Kidney epithelial cell (primary cell): ENCODE measurements around the gene ESPNL. TPM values are rescaled to one million over a fixed set of nuclear protein-coding genes. Genes with fewer than 3 reads are reported as not detected.

Experiments
- DNase-seq: peaks from one replicate; pipeline ENCODE4 v3.0.0-alpha.2; 2010; ENCODE audit warnings: low read depth
- H3K27me3 ChIP-seq: 2 replicates; pipeline ENCODE4 v1.6.0; 2011; ENCODE audit warnings: low read length; ENCODE audit not compliant: control insufficient read depth, insufficient read depth
- H3K36me3 ChIP-seq: 2 replicates; pipeline ENCODE4 v1.5.1; 2011; ENCODE audit warnings: low read length; ENCODE audit not compliant: control insufficient read depth, insufficient read depth
- H3K4me3 ChIP-seq: 2 replicates; pipeline ENCODE4 v1.5.1; 2011; ENCODE audit warnings: low read depth, mild to moderate bottlenecking, control low read depth, low read length
- CTCF ChIP-seq: IDR thresholded peaks from 2 replicates; pipeline ENCODE4 v1.5.1; 2011; ENCODE audit warnings: mild to moderate bottlenecking, moderate library complexity, low read length, control low read depth, inconsistent platforms; ENCODE audit not compliant: insufficient read depth, poor library complexity, severe bottlenecking
- total RNA-seq: library from RNA; depleted of rRNA; stranded (reverse); fragments of >200 nt; gene quantifications from 2 replicates; pipeline ENCODE4 v1.2.3, GENCODE V29; 2015

ESPNL gene
- total RNA-seq, 1 donor from 2014 or later = 3.8 TPM

DNA sequence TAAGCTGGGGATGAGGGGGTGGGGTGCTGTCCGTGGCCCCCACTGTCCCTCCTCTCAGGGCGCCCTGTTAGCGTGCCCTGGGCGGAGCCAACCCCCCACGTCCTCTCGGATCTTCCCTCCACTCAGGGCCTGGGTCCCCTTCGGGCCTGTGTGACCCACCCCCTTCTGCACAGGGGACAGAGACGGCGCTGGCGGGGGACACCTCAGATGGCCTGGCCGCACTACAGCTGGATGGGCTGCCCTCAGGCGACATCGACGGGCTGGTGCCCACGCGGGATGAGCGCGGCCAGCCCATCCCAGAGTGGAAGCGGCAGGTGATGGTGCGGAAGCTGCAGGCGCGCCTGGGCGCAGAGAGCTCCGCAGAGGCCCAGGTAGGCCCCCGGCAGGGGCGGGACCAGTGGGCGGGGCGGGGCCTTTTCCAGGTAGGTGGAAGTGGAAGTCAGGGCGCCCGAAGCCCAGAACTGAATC lies 28.4 kb downstream of the ESPNL start:
- no peaks in the 10 kb centered on the region for H3K27me3 ChIP-seq

DNA sequence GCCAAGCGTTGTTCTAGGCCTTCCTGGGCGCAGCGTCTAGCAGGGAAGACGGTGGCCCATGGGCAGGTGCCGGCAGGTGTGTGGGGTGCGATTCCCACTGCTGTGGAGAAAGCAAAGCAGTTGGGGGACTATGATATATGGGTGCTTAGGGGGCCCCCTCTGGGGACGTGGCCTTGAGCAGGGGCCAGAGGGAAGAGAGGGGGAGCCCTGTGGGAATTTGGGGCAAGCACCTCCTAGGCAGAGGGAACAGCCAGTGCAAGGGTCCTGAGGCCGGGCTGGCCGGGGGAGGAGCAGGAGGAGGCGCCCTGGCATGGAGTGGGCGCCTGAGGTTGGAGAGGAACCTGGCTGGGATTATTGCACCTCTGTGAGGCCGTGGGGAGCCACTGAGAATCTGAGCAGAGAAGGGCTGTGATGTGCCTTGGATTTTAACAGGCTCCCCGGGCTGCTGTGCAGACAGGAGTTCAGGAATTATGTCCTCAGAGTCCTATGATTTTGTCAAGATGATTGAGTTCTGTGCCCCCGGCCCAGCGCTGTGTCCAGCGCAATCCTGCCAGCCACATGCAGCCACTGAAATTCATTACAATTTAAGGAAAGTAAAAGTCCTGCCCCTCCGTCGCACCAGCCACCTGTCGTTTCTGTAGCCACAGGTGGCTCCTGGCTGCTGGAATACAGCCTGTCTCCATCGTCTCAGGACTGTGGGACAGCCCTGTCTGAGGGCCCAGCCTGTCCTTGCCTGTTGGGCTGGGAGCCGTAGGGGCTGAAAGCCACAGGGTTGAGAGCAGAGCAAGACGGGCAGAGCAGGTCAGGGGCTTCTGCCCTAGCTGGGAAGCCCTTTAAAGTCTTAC lies 29.2 kb downstream of the ESPNL start:
- Histone ChIP-seq H3K4me3 (no peak overlapping the region), H3K27me3 (no peaks in the 10 kb centered on the region), H3K36me3 (no peaks in the 10 kb centered on the region)
- no peak for DNase-seq
- TF ChIP-seq CTCF = no peak

More for the DNA sequence above, 28.4 kb downstream of the ESPNL start:
- Histone ChIP-seq H3K36me3 (no peaks in the 10 kb centered on the region), H3K4me3 (no peak overlapping the region)
- no peak for DNase-seq
- no peak for TF ChIP-seq CTCF

- H3K36me3 ChIP-seq = no peaks in the 10 kb centered on the region
- no peak for TF ChIP-seq CTCF
- no peak for DNase-seq
- no peaks in the 10 kb centered on the region for H3K27me3 ChIP-seq
- no peak overlapping the region for H3K4me3 ChIP-seq
Observed at GRCh38 chr2:238130111-238130695, 30.1 kb downstream of the ESPNL start.

DNA sequence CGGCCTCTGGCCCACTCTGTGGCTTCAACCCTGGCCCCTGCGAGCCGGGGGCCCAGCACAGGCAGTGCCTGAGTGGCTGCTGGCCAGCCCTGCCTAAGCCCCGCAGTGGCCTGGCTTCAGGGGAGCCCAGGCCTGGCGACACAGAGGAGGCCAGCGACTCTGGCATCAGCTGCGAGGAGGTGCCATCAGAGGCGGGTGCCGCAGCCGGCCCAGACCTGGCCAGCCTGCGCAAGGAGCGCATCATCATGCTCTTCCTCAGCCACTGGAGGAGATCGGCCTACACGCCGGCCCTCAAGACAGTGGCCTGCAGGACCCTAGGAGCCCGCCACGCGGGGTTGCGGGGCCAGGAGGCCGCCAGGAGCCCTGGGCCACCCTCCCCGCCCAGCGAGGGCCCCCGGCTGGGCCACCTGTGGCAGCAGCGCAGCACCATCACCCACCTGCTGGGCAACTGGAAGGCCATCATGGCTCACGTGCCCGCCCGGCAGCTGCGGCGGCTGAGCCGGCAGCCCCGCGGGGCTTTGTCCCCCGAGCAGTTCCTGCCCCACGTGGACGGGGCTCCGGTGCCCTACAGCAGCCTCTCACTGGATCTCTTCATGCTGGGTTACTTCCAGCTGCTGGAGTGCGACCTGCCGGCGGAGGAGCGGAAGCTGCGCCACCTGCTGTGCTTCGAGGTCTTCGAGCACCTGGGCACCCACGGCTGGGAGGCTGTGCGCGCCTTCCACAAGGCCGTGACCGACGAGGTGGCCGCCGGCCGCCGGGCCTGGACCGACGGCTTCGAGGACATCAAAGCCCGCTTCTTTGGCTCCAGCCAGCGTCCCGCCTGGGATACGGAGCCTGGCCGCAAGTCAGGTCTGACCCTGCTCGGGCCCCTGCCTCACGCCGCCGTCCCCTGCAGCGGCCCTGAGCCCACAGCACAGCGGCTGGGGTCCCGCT lies 30.8 kb downstream of the ESPNL start:
- DNase-seq = no peak
- TF ChIP-seq CTCF = no peak
- no peaks in the 10 kb centered on the region for H3K36me3 ChIP-seq
- no peaks in the 10 kb centered on the region for H3K27me3 ChIP-seq
- no peak overlapping the region for H3K4me3 ChIP-seq

GRCh38 chr2:238131761-238132462 lies 31.8 kb downstream of the ESPNL start:
- TF ChIP-seq CTCF = no peak
- Histone ChIP-seq H3K36me3 (no peaks in the 10 kb centered on the region), H3K4me3 (no peak overlapping the region), H3K27me3 (no peaks in the 10 kb centered on the region)
- DNase-seq = no peak
